MM.1S (cell line): ENCODE data around the gene ADGRE1.

Source experiments
- DNase-seq: peaks from one replicate; pipeline ENCODE4 v3.0.0-alpha.2; 2015
- H2AFZ ChIP-seq: fragments of 300-600 bp; sonication (generic); 2 replicates; pipeline ENCODE4 v1.6.0; 2016; ENCODE audit warnings: antibody characterized with exemption, low read length
- H3F3A ChIP-seq: fragments of 300-600 bp; sonication (generic); 2 replicates; pipeline ENCODE4 v1.6.1; 2016; ENCODE audit warnings: mild to moderate bottlenecking, antibody characterized with exemption, low read length, moderate library complexity, mixed read lengths; ENCODE audit not compliant: insufficient read depth
- H3K27ac ChIP-seq: fragments of 300-600 bp; sonication (generic); 2 replicates; pipeline ENCODE4 v1.5.1; 2016; ENCODE audit warnings: mild to moderate bottlenecking, low read length
- H3K27me3 ChIP-seq: fragments of 300-600 bp; sonication (generic); replicated peaks from 2 replicates; pipeline ENCODE4 v1.6.0; 2016; ENCODE audit warnings: low read length; ENCODE audit not compliant: insufficient read depth
- H3K36me3 ChIP-seq: fragments of 300-600 bp; sonication (generic); replicated peaks from 2 replicates; pipeline ENCODE4 v1.6.1; 2016; ENCODE audit warnings: mild to moderate bottlenecking, low read length, mixed read lengths; ENCODE audit not compliant: insufficient read depth
- H3K4me1 ChIP-seq: fragments of 300-600 bp; sonication (generic); 2 replicates; pipeline ENCODE4 v1.6.1; 2016; ENCODE audit warnings: low read length, mixed read lengths
- H3K4me2 ChIP-seq: fragments of 300-600 bp; sonication (generic); 2 replicates; pipeline ENCODE4 v1.6.0; 2016; ENCODE audit warnings: low read depth, low read length
- H3K4me3 ChIP-seq: fragments of 300-600 bp; sonication (generic); 2 replicates; pipeline ENCODE4 v1.5.1; 2016; ENCODE audit warnings: low read length, mixed read lengths
- H3K79me2 ChIP-seq: fragments of 300-600 bp; sonication (generic); 2 replicates; pipeline ENCODE4 v1.6.1; 2016; ENCODE audit warnings: mixed run types, low read length, mixed read lengths
- H3K9ac ChIP-seq: fragments of 300-600 bp; sonication (generic); 2 replicates; pipeline ENCODE4 v1.6.1; 2016; ENCODE audit warnings: low read length, mixed read lengths
- H3K9me2 ChIP-seq: fragments of 300-600 bp; sonication (generic); replicated peaks from 2 replicates; pipeline ENCODE4 v1.6.1; 2016; ENCODE audit warnings: mild to moderate bottlenecking, low read length, mixed read lengths; ENCODE audit not compliant: insufficient read depth
- H3K9me3 ChIP-seq: fragments of 300-600 bp; sonication (generic); replicated peaks from 2 replicates; pipeline ENCODE4 v1.6.1; 2016; ENCODE audit warnings: mild to moderate bottlenecking, low read length, mixed read lengths; ENCODE audit not compliant: insufficient read depth
- H4K20me1 ChIP-seq: fragments of 300-600 bp; sonication (generic); 2 replicates; pipeline ENCODE4 v1.6.1; 2016; ENCODE audit warnings: mild to moderate bottlenecking, low read length, moderate library complexity, mixed read lengths; ENCODE audit not compliant: insufficient read depth
- EZH2 ChIP-seq: fragments of 300-600 bp; sonication (generic); optimal IDR thresholded peaks from 2 replicates; pipeline ENCODE3; 2017; ENCODE audit warnings: low read depth, mild to moderate bottlenecking, antibody characterized with exemption, low read length, mixed read lengths
- EZH2phosphoT487 ChIP-seq: fragments of 300-600 bp; sonication (generic); IDR thresholded peaks from 2 replicates; pipeline ENCODE4 v1.6.1; 2018; ENCODE audit warnings: antibody characterized with exemption, low read length
- TF ChIP-seq, protein P1 (sequence below): fragments of 300-600 bp; sonication (generic); IDR thresholded peaks from 2 replicates; pipeline ENCODE4 v1.5.1; 2016; ENCODE audit warnings: antibody characterized with exemption, low read length, mixed read lengths

The ADGRE1 gene

DNA sequence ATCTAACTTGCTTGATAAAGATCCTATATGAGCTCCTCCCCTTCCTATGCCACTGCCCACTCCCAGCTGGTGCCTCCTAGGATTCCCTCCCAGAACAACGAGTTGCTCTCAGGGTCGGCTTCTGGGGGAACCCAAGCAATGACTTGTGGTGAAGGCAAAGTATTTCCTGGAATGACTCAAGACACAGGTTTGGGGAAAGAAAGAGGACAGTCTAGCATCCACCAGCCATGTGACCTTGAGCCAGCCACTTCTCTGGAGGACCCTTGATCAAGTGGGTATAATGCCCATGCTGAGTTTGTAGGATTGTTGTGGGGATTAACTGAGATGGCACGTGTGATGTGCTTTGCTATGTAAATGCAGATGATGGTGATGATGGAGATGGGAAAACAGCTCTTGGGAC is 100.9 kb downstream of the ADGRE1 start:
- Histone ChIP-seq H3K4me2 (no peak overlapping the region), H3F3A (no peaks in the 10 kb centered on the region), H3K4me3 (no peak overlapping the region)

More for the DNA sequence above, 100.9 kb downstream of the ADGRE1 start:
- no peak overlapping the region for H3K27ac ChIP-seq
- DNase-seq = no peak
- H3K79me2 ChIP-seq = no peaks in the 10 kb centered on the region
- H3K4me1 ChIP-seq = no peaks in the 10 kb centered on the region
- no peak overlapping the region for H3K9ac ChIP-seq
- TF ChIP-seq EZH2phosphoT487 = no peak
- no peak for TF ChIP-seq EZH2
- TF ChIP-seq, protein P1, sequence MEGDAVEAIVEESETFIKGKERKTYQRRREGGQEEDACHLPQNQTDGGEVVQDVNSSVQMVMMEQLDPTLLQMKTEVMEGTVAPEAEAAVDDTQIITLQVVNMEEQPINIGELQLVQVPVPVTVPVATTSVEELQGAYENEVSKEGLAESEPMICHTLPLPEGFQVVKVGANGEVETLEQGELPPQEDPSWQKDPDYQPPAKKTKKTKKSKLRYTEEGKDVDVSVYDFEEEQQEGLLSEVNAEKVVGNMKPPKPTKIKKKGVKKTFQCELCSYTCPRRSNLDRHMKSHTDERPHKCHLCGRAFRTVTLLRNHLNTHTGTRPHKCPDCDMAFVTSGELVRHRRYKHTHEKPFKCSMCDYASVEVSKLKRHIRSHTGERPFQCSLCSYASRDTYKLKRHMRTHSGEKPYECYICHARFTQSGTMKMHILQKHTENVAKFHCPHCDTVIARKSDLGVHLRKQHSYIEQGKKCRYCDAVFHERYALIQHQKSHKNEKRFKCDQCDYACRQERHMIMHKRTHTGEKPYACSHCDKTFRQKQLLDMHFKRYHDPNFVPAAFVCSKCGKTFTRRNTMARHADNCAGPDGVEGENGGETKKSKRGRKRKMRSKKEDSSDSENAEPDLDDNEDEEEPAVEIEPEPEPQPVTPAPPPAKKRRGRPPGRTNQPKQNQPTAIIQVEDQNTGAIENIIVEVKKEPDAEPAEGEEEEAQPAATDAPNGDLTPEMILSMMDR = no peak
- H4K20me1 ChIP-seq = no peaks in the 10 kb centered on the region
- H2AFZ ChIP-seq = no peak overlapping the region
- peaks cover 67% of the 10 kb centered on the region for H3K27me3 ChIP-seq
- no peaks in the 10 kb centered on the region for H3K9me3 ChIP-seq
- H3K9me2 ChIP-seq = no peaks in the 10 kb centered on the region
- H3K36me3 ChIP-seq = no peaks in the 10 kb centered on the region
